Activated CD8-positive, alpha-beta T cell treated with anti-CD3 and anti-CD28 coated beads for 36 hours (primary cell): Measurements from ENCODE around the gene FAM131C. TPM values are rescaled to one million over a fixed set of nuclear protein-coding genes. Genes with fewer than 3 reads are reported as not detected.

Experiments
- ATAC-seq: fragments of 200-7000 bp; cut with Tn5 transposase; one replicate; pipeline ENCODE4 v1.10.0; 2021; ENCODE audit warnings: mild to moderate bottlenecking, moderate library complexity
- CTCF ChIA-PET: fragments of 350-600 bp; sonication (Branson Sonifier 250); formaldehyde crosslinking; loops from one replicate; lab custom pipeline; 2021; ENCODE audit warnings: antibody characterized with exemption; lab: Charles Lee
- POLR2A ChIA-PET: fragments of 350-600 bp; sonication (Branson Sonifier 250); formaldehyde crosslinking; loops from one replicate; lab custom pipeline; 2021; ENCODE audit warnings: antibody characterized with exemption; lab: Charles Lee
- DNase-seq: peaks from one replicate; pipeline ENCODE4 v3.0.0-alpha.2; 2020
- H3K27ac Mint-ChIP-seq: one replicate; pipeline ENCODE4 v1.8.0; 2021; ENCODE audit warnings: mild to moderate bottlenecking, mixed read lengths
- H3K27me3 Mint-ChIP-seq: one replicate; pipeline ENCODE4 v1.8.0; 2021; ENCODE audit warnings: mixed read lengths
- H3K36me3 Mint-ChIP-seq: one replicate; pipeline ENCODE4 v1.8.0; 2021; ENCODE audit warnings: low read depth, mixed read lengths
- H3K4me1 Mint-ChIP-seq: one replicate; pipeline ENCODE4 v1.8.0; 2021; ENCODE audit warnings: low read depth, mixed read lengths
- H3K4me3 Mint-ChIP-seq: one replicate; pipeline ENCODE4 v1.8.0; 2021; ENCODE audit warnings: mild to moderate bottlenecking, moderate library complexity, mixed read lengths
- H3K9me3 Mint-ChIP-seq: one replicate; pipeline ENCODE4 v1.8.0; 2021; ENCODE audit warnings: mixed read lengths
- intact Hi-C: fragments of 100-400 bp; cut with micrococcal nuclease; formaldehyde crosslinking; loops from one replicate; pipeline ENCODE4 v1.10.0; 2022
- total RNA-seq, 2 experiments: library from RNA; stranded (reverse); gene quantifications; one replicate each; pipeline ENCODE4 v1.2.3, GENCODE V29; 2021
- TF ChIP-seq, protein P1 (sequence below): fragments of 200-600 bp; IDR thresholded peaks from one replicate; pipeline ENCODE4 v1.8.0; 2022; ENCODE audit warnings: antibody characterized with exemption, mild to moderate bottlenecking

The FAM131C gene
- total RNA-seq, 2 experiments from 2014 or later, result 0.70 to 0.87 TPM

DNA sequence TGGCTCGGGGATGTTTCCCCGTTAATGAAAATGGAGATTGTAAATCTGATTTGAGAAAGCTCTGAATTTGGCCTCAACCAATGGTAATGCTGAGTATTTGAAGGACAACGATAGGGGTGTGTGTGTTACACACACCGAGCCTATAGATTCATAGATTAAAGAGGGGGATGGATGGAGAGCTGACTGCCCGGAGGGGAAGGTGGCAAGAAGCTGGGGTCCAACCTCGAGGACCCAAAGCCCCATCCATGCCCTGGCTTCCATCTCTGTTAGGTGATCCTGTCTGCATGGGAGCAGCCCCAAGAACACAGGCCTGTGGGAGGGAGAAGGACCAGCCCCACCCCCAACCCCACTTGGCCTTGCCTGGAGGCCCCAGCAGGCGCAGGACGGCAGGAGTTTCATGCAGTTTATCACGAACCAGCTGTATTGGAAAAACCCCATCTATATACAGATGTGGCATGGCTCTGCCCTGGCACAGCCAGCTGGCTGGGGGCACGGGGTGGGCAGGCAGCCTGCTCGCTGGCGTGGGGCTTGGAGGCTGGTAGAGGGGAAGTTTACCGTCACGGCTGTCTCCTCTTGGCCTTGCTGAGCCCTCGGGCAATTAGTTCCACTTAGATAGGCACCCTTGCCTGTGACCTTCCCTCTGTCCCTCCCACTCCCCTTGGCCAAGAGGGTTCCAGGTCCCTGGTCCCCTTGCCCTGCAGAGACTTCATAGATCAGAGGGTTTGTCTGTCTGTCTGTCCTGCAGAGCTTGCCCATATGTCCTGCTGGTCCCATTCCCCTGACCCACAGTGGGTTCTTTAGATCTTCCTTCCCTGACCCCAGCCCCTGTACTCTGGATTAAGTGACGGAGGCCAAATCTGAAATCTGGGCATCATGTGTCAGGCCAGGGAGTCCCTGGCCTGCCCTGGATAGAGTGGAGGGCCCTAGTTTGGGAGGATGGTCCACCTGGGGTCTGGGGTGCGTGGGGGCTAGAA is 58.7 kb downstream of the FAM131C start:
- peaks cover 12% of the 10 kb centered on the region for H3K4me1 Mint-ChIP-seq
- H3K4me3 Mint-ChIP-seq, result no peak overlapping the region
- ATAC-seq, result no peak
- no peaks in the 10 kb centered on the region for H3K36me3 Mint-ChIP-seq
- H3K27me3 Mint-ChIP-seq, result peaks cover 5% of the 10 kb centered on the region
- POLR2A ChIA-PET, result no interaction called here
- CTCF ChIA-PET, result interaction anchor here (0.8 to 1.5 kb wide), 5 partner anchors 41 to 223 kb away, joined by 3 to 4 read pairs (median 3); no protein-coding TSS in a partner anchor
- no peak overlapping the region for H3K27ac Mint-ChIP-seq
- peak; percentile 33 for DNase-seq
- H3K9me3 Mint-ChIP-seq, result no peaks in the 10 kb centered on the region
- TF ChIP-seq, protein P1, sequence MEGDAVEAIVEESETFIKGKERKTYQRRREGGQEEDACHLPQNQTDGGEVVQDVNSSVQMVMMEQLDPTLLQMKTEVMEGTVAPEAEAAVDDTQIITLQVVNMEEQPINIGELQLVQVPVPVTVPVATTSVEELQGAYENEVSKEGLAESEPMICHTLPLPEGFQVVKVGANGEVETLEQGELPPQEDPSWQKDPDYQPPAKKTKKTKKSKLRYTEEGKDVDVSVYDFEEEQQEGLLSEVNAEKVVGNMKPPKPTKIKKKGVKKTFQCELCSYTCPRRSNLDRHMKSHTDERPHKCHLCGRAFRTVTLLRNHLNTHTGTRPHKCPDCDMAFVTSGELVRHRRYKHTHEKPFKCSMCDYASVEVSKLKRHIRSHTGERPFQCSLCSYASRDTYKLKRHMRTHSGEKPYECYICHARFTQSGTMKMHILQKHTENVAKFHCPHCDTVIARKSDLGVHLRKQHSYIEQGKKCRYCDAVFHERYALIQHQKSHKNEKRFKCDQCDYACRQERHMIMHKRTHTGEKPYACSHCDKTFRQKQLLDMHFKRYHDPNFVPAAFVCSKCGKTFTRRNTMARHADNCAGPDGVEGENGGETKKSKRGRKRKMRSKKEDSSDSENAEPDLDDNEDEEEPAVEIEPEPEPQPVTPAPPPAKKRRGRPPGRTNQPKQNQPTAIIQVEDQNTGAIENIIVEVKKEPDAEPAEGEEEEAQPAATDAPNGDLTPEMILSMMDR, result no peak
- intact Hi-C loops, result no loop called here

DNA sequence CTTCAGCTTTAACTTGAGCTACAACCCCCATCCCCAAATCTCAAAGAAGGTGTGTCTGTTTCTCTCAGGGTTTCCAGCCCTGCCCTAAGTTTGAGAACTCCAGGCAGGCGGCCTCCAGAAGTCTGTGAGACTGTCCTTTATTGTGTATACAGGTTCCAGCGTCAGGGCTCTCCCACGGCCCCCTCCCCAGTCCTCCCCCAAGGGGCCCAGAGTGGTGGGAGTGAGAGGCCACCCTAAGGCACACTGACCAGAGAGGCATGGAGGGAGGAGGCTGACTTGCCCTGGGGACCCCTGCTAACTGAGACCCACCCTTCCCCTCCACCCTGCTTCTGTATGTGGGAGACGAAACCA is 59.6 kb downstream of the FAM131C start:
- peaks cover 5% of the 10 kb centered on the region for H3K27me3 Mint-ChIP-seq
- ChIA-PET POLR2A (no interaction called here), CTCF (interaction anchor here (0.8 to 1.5 kb wide), 3 partner anchors 42 to 222 kb away, joined by 3 to 4 read pairs (median 4); no protein-coding TSS in a partner anchor)
- TF ChIP-seq, protein P1, result no peak
- no peaks in the 10 kb centered on the region for H3K9me3 Mint-ChIP-seq
- no peak overlapping the region for H3K27ac Mint-ChIP-seq
- DNase-seq, result no peak
- peaks cover 12% of the 10 kb centered on the region for H3K4me1 Mint-ChIP-seq
- ATAC-seq, result no peak
- intact Hi-C loops, result no loop called here
- no peak overlapping the region for H3K4me3 Mint-ChIP-seq
- no peaks in the 10 kb centered on the region for H3K36me3 Mint-ChIP-seq

DNA sequence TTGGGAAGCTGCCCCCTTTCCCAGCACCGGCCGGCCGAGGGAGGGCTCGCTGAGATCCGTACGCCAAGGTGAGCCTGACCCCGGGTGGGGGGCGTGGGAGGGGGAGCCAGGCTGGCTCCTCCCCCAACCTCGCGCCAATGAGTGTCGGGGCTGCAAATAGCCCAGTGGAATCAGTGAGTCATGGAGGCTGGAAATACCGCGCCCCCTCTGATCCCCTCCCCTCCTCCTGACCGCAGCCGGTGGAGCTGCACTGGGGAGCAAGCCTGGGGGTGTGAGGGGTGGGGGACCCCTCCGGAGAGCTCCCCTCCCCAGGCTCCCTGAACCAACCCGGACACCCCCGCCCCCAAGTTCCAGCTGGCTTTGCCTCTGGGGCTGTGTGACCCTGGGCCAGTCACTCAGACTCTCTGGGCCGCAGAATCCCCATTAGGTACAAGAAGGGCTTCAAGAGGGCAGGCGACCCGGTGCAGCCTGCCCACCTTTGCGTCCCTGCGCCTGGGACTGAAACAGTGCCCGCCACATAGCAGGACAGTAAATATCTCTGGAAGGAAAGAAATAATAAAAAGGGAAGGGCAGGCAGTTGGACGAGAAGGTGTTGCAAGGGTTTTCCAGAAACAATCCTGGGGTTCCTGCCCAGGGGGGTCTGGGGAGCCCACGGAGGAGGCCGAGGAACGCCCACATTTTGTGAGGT is 60.1 kb downstream of the FAM131C start:
- Mint-ChIP-seq H3K27me3 (peaks cover 5% of the 10 kb centered on the region), H3K27ac (no peak overlapping the region)
- CTCF ChIA-PET, result interaction anchor here (0.8 to 1.5 kb wide), 4 partner anchors 42 to 222 kb away, joined by 3 to 4 read pairs (median 4); no protein-coding TSS in a partner anchor

DNA sequence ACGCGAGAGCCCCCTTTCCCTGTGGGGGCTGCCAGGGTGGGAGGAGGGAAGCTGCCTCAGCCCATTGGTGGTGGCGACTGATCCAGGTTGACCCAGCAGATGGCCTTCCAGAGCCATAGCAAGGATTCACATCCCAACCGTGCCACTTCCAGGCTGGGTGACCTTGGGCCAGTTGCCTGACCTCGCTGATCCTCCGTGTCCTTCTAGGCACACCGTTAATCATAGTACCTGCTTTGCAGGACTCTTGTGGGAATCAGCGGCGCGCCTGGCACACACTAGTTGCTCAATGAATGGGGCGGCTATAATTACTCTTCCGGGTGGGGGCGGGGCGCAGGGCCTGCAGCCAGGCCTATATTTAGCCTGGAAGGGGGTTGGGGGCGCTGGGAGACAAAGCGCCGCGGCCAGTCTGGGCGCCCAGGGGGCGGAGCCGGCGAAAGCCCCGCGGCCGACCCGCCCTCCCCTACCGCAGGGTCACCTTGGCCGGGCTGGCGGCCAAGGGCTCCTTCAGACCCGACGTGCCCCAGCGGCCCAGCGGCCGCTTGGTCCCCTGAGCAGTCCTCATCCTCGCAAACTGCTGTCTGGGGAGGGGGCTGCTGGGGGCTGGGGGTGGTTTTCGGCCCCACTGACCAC is 60.7 kb downstream of the FAM131C start:
- peak overlapping the region; percentile 40 for H3K4me3 Mint-ChIP-seq
- ChIA-PET CTCF (interaction anchor here (1.0 kb wide), 1 partner anchor 221 kb away, joined by 4 read pairs; no protein-coding TSS in a partner anchor), POLR2A (no interaction called here)
- H3K27ac Mint-ChIP-seq, result no peak overlapping the region
- intact Hi-C loops, result no loop called here
- ATAC-seq (peak; percentile 51), DNase-seq (peak; percentile 68)
- no peaks in the 10 kb centered on the region for H3K9me3 Mint-ChIP-seq
- TF ChIP-seq, protein P1, result no peak
- peaks cover 12% of the 10 kb centered on the region for H3K4me1 Mint-ChIP-seq
- H3K36me3 Mint-ChIP-seq, result no peaks in the 10 kb centered on the region
- H3K27me3 Mint-ChIP-seq, result peaks cover 5% of the 10 kb centered on the region

More for the DNA sequence above, 60.1 kb downstream of the FAM131C start:
- Mint-ChIP-seq H3K4me3 (peak overlapping the region; percentile 31), H3K36me3 (no peaks in the 10 kb centered on the region), H3K4me1 (peaks cover 12% of the 10 kb centered on the region), H3K9me3 (no peaks in the 10 kb centered on the region)
- ATAC-seq (peak; percentile 76), DNase-seq (peak; percentile 81)
- TF ChIP-seq, protein P1, result no peak
- POLR2A ChIA-PET, result no interaction called here
- intact Hi-C loops, result no loop called here
